ENCODE results near the gene GMPPA.

DNA sequence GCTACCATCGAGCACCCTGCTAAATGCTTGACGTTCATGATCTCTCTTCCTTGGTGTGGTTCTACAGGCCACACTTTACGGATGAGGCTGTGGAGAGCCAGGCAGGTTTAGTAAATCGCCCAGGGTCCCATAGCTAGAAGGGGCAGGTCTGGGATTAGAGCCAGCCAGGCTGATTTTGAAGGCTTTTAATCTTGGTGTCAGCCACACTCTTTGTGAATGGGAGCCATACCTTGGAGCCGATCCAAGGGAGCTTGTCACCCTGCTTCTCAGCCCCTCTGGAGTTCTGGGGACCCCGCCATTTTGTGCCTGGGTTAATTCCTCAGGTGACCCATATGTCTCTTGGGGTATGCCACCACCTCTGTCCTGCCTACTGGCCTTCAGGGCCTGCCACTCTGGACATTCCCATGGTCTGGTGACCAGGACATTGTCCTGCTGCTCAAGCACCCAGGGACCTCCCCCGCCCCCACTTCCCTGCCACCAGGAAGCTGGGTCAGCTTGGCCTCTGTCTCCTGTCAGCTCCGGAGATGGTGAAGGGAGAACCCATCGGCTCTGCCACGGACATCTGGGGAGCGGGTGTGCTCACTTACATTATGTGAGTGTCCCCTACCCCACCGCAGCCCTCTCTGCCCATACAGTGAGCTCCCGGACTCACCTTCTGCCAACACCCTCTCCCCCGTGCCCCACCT lies 7.3 kb upstream of the GMPPA start:
- no peak for TF ChIP-seq POLR2A (IDR thresholded peaks at IDR 0.05)
- TF ChIP-seq, protein P1, sequence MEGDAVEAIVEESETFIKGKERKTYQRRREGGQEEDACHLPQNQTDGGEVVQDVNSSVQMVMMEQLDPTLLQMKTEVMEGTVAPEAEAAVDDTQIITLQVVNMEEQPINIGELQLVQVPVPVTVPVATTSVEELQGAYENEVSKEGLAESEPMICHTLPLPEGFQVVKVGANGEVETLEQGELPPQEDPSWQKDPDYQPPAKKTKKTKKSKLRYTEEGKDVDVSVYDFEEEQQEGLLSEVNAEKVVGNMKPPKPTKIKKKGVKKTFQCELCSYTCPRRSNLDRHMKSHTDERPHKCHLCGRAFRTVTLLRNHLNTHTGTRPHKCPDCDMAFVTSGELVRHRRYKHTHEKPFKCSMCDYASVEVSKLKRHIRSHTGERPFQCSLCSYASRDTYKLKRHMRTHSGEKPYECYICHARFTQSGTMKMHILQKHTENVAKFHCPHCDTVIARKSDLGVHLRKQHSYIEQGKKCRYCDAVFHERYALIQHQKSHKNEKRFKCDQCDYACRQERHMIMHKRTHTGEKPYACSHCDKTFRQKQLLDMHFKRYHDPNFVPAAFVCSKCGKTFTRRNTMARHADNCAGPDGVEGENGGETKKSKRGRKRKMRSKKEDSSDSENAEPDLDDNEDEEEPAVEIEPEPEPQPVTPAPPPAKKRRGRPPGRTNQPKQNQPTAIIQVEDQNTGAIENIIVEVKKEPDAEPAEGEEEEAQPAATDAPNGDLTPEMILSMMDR (IDR thresholded peaks at IDR 0.05), result no peak
